Dermis blood vessel endothelial cell (primary cell): ENCODE results near the gene ZNF362. TPM values are rescaled to one million over a fixed set of nuclear protein-coding genes. Genes with fewer than 3 reads are reported as not detected.

Experiments used
- DNase-seq: peaks from one replicate; pipeline ENCODE4 v3.0.0; 2010
- total RNA-seq: library from RNA; depleted of rRNA; stranded (reverse); fragments of >200 nt; gene quantifications from 2 replicates; pipeline ENCODE4 v1.2.3, GENCODE V29; 2014

The ZNF362 gene
- total RNA-seq, 1 donor from 2014 or later = 3.2 TPM

DNA sequence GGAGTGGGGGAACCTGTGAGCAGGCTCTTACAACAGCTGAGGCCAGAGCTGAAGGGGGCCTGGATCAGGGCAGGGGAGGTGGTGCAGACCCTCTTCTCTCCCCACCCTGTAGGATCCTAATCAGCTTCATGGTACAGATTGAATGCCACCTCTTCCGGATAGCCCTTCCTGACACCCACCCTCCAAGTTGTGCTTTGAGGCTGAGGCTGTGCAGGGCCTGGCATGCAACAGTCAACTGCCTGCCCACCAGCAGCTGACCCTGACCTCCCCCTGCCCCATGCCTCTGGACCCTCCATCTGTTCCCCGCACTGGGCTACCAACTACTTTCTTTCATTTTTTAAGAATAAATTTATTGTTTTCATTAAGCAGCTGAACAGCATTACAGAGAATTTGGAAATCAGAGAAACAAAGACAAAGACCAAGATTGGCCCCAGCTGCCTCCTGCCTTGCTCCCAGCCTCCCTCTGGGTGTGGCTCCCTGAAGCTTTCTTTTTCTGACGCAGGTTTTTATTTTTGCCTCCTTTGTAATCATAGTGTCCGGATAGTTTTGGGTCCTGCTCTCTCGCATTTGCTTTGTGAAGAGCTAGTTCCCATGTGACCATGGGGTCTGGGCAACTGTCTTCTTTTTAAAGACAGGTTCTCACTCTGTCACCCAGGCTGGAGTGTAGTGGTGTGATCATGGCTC lies 12.8 kb downstream of the ZNF362 start:
- DNase-seq = no peak

DNA sequence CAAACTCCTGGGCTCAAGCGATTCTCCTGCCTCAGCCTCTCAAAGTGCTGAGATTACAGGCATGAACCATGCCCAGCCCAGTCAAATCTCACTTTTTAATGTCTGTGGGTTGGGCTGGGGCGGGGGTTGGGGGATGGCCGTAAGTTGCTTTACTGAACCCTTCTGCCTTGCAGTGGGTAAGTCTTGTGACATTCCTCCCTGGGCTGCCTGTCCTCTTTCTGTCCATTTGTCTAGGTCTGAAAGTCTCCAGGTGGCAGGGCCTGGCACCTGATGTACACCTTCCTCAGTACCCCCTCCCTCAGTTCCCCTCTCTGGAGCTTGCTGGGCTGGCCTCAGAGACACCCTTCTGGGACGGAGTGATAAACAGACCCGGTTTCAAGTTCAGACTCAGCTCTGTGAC lies 13.3 kb downstream of the ZNF362 start:
- no peak for DNase-seq

DNA sequence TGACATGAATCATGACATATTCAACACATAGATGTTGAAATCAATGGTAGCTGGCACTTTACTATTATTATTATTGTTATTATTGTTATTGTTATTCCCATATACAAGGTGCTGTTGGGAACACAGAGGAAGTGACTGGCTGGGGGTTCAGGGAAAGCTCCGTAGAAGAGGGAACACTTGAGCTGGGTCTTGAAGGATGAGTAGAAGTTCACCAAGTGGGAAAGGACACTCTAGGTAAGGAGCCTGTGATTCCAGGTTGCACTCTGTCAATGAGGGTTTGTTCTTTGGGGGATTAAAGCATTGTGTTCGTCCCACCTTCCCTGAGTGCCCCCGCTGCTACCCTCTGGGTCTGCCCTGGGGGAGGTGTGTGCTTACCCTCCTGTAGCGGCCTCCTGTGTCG lies 14.1 kb downstream of the ZNF362 start:
- no peak for DNase-seq

DNA sequence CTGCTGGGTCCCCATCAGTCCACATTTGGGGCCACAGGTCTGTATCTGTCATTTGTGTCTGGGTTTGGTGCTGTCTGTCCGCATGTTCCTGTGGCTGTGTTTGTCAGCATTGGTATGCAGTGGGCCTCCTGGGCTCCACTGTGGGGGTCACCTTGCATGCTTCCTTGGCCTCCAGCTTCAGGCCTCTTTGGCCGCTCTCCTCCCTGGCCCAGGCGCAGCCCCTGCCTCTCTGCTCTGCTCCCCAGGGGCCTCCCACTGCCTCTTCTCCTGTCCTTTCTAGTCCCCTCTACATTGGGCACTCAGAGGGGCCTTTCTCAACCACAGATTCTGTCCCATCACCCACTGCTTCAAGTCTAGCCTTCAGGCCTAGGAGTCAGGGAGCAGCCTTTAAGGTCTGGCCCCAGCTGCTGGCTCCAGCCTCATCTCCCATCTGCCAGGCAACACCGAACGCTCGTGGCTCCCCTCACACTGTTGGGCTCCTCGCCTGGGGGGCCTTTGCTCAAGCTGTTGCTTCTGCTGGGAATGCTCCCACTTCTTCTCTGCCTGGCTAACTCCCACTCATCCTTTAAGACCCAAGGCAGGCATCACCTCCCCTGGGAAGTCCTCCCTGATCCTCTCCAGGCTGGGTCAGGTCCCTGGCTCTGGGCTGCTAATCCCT lies 14.6 kb downstream of the ZNF362 start:
- no peak for DNase-seq

DNA sequence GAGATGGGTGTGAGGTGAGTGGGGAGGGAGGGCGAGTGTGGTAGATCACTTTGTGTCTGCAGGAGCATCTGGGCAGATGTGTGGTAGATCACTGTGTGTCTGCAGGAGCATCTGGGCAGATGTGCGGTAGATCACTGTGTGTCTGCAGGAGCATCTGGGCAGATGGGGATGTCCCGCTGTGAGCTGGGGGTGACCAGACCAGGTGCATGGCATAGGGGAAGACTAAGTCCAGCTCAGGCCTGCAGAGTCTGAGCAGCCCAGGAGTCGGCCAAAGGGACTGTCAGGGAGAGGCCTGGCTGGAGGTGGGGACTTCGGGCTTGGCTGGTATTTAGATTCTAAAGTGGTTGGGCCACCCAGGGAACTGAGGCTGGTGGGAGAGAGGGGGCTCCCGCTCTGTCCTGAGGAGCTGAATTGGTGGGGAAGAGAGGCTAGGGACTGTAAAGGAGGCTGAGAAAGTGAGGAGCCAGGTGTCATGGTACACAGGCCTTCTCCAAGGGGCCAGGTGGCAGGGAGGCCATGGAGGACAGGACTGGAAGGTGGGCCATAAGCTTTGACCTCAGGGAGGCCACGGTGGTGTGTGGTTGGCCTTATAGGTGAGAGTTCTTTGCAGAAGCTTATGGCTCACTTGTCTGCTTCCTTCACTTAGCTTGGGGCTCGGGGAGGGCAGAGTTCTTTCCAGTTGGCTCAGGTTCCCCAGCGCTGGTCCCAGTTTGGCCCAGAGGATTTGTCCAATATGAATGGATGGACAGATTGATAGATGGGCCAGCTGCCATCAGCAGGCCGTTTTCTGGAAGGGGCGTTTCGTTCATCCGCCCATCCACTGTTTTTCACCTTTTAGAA lies 15.6 kb downstream of the ZNF362 start:
- DNase-seq = no peak

DNA sequence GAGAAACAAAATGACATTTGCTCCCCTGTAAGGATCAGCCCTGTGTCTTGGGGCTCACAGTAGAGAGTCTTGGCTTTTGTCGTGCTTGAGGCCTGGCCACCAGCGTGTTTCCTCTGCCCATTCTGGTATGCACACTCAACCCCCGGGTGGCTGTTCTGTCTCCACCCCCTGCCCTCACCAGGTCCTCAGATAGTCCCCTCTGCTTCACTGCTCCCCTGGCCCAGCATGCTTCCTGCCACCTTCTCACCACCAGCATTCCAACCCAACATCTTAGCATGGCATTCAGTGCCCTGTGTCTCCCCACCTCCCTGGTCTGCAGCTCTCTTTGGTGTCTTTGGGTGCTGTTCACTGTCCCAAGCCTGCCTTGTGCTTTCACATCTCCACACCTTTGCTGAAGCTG lies 16.2 kb downstream of the ZNF362 start:
- DNase-seq = no peak

DNA sequence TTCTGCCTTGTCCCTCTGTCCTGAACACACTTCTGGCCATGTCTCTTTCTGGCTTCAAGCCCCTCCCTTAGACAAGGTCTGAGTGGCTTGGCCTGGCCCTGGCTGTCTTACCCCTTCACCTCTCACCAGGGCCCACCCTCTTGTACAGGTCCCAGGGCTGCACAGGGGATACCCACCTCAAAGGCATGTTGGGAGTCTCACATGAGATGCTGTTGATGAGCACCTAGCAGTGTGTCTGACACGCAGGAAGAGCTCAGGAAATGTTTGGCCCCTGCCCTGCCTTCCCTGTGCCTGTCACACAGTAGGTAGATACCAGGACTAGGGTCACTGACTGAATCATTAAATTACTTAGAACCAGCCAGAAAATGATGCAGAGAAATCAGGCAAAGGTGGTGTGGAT lies 16.6 kb downstream of the ZNF362 start:
- DNase-seq = no peak

DNA sequence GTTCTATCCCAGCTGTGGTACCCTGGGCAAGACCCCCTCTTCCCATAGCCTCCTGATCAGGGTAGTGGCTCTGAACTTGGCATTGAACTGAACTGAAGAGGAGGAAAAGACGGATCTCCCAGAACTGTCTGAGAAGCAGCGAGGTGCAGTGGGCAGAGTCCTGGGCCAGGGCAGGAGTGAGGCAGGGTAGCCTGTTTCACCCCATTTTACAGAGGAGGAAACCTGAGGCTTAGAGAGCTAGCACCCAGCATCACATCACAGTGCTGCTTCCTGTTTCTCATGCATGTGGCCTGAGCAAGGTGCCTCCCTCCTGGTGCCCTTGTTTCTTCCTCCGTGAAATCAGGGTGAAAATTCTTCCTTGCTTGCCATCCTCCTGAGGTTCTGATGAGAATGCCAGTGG lies 17.1 kb downstream of the ZNF362 start:
- no peak for DNase-seq

DNA sequence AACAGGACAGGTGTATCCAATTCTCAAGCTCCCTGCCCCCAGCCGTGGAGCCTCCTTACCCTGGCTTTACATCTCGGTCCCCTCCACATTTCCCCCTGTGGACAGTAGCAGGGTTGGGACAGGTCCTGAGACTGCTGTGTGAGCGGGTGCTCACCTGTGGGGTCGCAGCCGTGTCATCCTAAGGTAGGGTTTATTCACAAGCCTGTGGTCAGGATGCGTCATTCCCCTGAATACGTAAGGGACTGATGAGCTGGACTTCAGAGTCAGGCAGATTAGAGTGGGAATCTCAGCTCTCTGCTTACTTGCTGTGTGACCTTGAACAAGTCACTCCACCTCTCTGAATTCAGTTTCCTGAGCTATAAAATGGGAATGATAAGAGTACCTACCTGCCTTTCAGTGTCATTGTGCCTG lies 17.7 kb downstream of the ZNF362 start:
- no peak for DNase-seq

DNA sequence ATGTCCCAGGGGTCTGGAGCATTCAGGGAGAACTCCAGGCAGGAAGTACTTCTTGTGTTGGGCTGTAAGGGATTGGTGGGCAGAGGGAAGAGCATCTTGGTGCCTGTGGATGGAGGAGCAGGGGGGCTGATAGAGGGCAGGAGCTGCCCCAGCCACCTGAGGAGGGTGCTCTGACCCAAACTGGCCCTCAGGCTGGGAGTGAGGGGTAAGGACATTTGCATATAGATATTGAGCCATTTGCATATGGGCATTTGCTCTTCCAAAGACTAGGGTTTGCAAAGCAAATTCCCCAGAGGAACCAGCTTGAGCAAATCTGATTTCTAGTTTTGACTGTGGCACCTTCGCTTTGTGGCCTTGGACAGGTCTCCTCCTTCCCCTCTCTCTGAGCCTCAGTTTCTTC lies 18.2 kb downstream of the ZNF362 start:
- no peak for DNase-seq

DNA sequence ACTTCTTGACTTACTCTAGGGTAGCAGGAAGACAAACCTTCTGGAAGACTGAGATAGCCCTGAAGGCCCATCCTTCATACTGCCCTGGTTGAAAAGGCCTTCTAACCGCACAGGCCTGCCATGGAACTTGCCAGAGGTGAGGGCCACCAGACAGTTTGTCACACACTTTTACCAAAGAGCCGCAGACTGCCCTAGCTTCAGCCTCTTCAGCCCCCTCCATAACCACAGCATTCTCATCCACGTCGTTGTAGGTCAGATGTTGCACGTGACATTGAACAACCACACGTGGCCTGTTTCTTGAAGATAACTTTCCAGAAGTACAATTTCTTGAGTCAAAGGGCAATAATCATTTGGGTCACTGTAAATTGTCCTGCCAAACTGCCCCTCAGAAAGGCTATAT lies 18.9 kb downstream of the ZNF362 start:
- no peak for DNase-seq

DNA sequence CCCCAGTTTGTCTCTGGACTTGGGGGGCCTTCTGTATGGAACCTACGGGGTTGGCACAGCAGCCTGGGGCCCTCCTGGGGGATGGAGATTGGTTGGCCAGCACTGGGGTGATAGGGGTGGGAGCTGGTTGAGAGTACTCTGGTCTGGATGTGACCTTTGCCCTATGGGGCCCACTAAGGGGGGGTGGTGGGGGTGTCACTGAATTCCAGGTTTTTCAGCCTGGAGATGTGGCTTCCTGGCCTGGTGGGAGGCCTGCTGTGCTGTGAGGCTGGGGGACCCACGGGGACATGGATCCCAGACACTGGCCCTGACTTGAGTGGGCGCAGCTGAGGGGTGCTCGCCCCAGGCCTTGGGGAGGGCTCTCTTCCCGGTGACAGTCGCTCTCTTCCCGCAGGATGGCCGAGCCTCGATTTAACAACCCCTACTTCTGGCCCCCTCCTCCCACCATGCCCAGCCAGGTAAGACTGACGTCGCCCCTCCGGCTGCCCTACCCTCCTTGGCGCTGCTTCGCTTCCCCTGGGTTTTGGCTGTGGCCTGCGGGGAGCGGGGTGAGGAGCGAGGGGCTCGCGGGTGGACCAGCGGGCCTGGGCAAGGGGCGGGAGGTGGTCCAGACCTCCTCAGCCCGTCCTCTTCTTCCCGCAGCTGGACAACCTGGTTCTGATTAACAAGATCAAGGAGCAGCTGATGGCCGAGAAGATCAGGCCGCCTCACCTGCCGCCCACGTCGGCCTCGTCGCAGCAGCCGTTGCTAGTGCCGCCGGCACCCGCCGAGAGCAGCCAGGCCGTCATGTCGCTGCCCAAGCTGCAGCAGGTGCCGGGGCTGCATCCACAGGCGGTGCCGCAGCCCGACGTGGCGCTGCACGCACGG lies 19.6 kb downstream of the ZNF362 start:
- DNase-seq = no peak

DNA sequence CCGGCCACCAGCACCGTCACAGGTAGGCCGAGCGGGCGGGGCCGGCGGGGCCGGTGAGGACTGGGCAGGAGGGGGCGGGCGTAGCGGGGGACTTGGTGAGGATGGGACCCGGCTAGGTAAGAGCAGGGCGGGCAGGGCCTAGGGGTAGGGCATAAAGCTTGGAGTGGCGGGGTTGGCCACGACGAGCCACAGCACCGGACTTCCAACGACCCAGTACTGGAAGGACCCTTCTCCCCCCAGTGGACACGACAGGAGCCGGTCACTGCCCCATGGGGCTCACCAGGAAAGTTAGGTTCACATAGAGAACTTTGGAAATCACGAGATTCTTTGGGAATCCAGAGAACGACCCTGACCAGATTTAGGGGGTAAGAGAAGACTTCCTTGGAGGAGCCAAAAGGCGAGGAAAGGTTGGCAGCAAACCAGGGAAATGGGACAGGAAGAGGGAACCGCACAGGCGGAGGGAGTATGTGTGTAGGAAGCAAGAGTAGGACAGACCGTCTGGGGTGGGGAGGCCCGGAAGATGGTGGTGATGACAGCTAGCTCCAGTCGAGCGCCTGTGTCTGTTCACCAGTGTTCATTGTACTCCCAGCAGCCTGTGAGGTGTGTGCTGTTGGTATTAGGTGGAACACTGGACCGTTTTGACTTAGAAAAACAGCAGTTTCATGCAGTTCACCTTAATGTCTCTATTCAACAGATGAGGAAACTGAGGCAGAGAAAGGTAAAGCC lies 20.4 kb downstream of the ZNF362 start:
- DNase-seq = no peak

DNA sequence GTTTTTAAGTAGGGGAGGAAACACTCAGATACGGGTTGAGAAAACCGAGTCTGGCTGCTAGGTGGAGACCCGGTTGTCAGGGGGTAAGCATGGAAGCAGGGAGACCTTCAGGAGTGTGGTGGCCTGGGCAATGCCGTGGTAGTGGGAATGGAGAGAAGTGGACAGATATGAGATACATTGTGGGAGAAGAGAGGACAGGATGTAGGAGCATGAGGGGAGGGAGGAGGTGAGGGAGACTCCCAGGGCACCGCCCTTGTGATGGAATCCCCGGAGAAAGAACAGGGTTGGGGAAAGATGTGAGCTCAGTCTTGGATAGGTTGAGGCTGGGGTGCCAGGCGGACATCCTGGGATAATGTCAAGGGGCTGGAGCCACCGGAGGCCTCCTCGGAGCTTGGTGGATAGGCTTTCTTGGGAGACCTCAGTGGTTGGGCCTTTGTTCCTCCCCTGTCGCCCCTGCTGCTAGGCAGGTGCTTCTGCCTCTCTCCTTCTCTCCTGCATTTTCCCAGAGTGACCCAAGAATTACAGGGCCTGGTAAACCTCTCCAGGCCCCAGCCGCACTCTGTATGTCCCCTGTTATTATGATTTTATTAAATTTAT lies 21.3 kb downstream of the ZNF362 start:
- DNase-seq = no peak

DNA sequence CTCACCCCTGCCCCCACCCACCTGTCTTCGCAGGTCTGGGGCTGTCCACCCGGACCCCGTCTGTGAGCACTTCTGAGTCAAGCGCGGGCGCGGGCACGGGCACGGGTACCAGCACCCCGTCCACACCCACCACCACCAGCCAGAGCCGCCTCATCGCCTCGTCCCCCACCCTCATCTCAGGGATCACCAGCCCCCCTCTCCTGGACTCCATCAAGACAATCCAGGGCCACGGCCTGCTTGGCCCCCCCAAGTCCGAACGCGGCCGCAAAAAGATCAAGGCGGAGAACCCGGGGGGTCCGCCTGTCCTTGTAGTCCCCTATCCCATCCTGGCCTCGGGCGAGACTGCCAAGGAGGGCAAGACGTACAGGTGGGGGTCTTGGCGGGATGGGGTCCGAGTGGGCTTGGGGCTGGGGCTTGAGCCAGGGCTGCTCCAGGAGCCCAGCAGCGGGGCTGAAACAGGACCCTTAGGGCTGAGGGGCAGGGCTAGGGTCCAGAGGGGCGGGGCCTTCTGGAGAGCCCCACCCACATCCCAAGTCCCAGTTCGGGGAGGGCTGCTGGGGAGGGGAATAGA lies 23.9 kb downstream of the ZNF362 start:
- no peak for DNase-seq

DNA sequence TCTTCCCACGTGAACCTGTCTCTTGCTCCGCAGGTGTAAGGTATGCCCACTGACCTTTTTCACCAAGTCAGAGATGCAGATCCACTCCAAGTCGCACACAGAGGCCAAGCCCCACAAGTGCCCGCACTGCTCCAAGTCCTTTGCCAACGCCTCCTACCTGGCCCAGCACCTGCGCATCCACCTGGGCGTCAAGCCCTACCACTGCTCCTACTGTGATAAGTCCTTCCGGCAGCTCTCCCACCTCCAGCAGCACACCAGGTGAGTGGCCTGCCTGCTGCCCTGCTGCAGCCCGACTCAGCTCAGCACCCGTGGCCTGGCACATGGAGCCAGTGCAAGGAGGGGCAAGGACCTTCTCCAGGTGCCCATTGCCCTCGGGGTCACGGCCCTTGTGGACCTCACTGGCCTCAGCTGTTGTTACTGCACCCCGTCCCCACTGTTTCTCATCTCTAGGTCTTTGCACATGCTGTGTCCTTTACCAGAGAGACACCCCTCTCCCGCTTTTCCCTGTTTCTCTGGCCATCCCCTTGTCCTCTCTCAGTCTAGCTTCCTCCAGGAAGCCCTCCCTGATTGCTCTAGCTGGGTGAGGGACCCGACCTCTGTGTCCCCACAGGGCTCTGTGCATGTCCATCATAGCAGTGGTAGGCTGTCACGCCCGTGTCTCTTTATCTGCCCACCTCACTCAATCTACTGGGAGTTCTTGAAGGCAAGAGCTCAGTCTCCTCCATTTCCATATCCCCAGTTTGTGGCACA lies 25.4 kb downstream of the ZNF362 start:
- no peak for DNase-seq

DNA sequence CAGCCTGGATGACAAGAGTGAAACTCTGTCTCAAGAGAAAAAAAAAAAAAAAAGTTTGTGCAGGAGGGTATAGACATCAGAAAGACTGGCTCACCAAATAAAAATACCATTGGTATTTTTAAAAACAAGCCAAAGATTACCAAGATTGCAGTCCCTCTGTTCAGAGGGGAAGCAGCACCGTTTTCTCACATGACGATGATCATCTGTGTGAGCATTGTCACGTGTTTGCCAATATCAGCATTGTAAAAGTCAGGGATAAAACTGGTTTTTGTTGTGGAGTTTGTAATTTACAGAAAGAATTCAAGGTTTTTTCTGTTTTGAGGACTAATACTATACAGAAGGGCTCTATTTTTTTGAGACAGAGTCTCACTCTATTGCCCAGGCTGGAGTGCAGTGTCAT lies 26.5 kb downstream of the ZNF362 start:
- DNase-seq = no peak

DNA sequence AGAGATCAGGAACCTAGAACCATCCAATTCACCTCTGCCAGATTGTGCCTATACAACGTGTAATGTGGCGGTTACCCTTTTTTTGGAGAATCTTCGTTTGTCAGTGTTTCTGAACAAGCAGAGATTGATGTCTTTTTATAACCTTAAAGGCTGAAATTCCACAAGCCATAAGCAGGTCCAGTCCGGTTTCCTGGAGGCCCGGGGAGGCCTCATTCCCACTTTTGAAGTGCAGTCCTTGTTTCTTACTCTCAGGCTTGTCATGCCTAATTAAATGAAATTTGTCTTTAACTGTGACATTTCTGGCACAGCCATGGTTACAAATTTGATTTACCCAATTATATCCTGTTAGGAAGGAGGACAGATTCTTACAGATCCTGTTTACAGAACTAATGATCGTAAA lies 27.8 kb downstream of the ZNF362 start:
- no peak for DNase-seq

DNA sequence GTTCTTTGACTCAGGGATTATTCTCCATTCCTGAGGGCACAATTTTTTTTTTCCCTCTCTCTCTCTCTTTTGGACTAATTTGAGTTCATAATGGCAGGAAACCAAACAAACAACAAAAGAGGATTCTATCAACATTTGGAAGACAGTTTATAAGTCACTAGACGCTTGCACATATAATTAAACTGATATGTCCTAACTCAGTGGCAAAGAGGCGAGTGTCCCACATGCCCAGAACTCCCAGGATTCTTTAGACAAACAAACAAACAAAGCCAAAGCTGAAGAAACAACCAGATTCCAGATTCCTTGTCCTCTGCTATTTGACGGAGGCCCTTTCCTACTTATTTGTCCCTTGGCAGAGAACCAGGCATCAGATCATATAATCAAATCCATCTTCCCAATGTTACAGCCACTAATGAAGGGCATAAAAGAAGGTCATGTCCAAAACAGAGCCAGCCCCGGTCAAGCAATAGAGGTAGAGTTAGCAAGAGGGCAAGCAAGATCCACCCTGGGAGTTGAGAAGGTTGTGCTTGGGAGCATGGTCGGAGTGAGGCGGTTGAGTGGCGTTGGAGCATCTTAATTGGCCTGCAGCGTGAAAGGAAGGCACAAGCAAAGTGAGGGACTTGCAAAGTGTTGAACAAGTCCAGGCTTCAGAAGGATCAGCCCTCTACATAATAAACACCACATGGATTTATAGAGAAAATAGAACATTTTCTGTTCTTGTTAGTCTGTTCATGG lies 30.3 kb downstream of the ZNF362 start:
- DNase-seq = no peak

DNA sequence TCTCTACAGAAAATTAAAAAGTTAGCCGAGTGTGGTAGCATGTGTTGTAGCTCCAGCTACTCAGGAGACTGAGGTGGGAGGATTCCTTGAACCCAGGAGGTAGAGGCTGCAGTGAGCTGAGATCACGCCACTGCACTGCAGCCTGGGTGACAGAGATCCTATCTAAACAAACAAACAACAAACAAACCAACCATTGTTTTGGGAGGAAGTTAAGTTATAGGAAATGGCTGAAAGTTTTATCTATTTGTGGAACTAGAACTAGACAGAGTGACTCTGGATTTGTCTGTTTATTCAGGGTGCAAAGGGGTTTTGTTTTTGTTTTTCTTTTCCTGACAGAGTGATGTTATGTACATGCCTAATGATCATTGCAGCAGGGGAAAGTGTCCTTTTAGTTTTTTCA lies 31.0 kb downstream of the ZNF362 start:
- DNase-seq = no peak
